Liver (tissue), 9 donors: Measurements from ENCODE around the gene KCNQ1. TPM values are rescaled to one million over a fixed set of nuclear protein-coding genes. Genes with fewer than 3 reads are reported as not detected.

Experiments used
- DNase-seq: peaks from one replicate; pipeline ENCODE4 v3.0.0-alpha.2; 2017; ENCODE audit warnings: low spot score
- H3K27ac ChIP-seq, 2 donors: one replicate each; pipeline ENCODE4 v1.7.0; 2013; ENCODE audit warnings: inconsistent platforms in 2 of 2, low read length in 2 of 2, control low read depth in 1 of 2, low read depth in 1 of 2, mild to moderate bottlenecking in 1 of 2
- H3K27me3 ChIP-seq, 4 donors: one replicate each; pipeline versions ENCODE4 v1.6.1 to v1.7.0; 2013; ENCODE audit warnings: low read length in 3 of 4, inconsistent platforms in 1 of 4, mild to moderate bottlenecking in 1 of 4, moderate library complexity in 1 of 4; ENCODE audit not compliant: control insufficient read depth in 4 of 4, insufficient read depth in 4 of 4
- H3K36me3 ChIP-seq, 4 donors: one replicate each; pipeline versions ENCODE4 v1.6.1 to v1.7.0; 2013; ENCODE audit warnings: low read length in 3 of 4, mild to moderate bottlenecking in 3 of 4, low read depth in 1 of 4, moderate library complexity in 1 of 4; ENCODE audit not compliant: control insufficient read depth in 4 of 4, insufficient read depth in 3 of 4
- H3K4me1 ChIP-seq, 4 donors: one replicate each; pipeline versions ENCODE4 v1.6.1 to v1.7.0; 2013; ENCODE audit warnings: low read length in 3 of 4, mild to moderate bottlenecking in 3 of 4, moderate library complexity in 1 of 4; ENCODE audit not compliant: control insufficient read depth in 4 of 4, insufficient read depth in 4 of 4
- H3K4me3 ChIP-seq, 3 donors: one replicate each; pipeline versions ENCODE4 v1.6.1 to v1.7.0; 2013; ENCODE audit warnings: low read length in 3 of 3, control low read depth in 1 of 3, low read depth in 1 of 3, mild to moderate bottlenecking in 1 of 3
- H3K9ac ChIP-seq, 2 donors: one replicate each; pipeline ENCODE4 v1.7.0; 2013; ENCODE audit warnings: low read length in 2 of 2, mild to moderate bottlenecking in 2 of 2, moderate library complexity in 2 of 2, control low read depth in 1 of 2, low read depth in 1 of 2
- H3K9me3 ChIP-seq, 4 donors: one replicate each; pipeline versions ENCODE4 v1.6.1 to v1.7.0; 2013; ENCODE audit warnings: low read length in 3 of 4; ENCODE audit not compliant: control insufficient read depth in 4 of 4
- EGR1 ChIP-seq, 2 donors: IDR thresholded peaks; 2 replicates each; pipeline ENCODE4 v1.6.1; 2016 to 2018; ENCODE audit warnings: antibody characterized with exemption in 2 of 2, low read depth in 2 of 2
- FOXA1 ChIP-seq: IDR thresholded peaks from 2 replicates; pipeline ENCODE4 v1.6.1; 2016; ENCODE audit warnings: antibody characterized with exemption
- FOXA2 ChIP-seq: IDR thresholded peaks from 2 replicates; pipeline ENCODE4 v1.6.1; 2016; ENCODE audit warnings: antibody characterized with exemption
- HNF4A ChIP-seq, 2 donors: conservative IDR thresholded peaks; 2 replicates each; pipeline ENCODE4 v1.6.1; 2016; ENCODE audit warnings: antibody characterized with exemption in 2 of 2, mild to moderate bottlenecking in 2 of 2
- HNF4G ChIP-seq: IDR thresholded peaks from 2 replicates; pipeline ENCODE4 v1.6.1; 2016; ENCODE audit warnings: antibody characterized with exemption
- JUND ChIP-seq, 2 donors: IDR thresholded peaks; 2 replicates each; pipeline ENCODE4 v1.6.1; 2016; ENCODE audit warnings: antibody characterized with exemption in 2 of 2
- NR2F2 ChIP-seq: IDR thresholded peaks from 2 replicates; pipeline ENCODE4 v1.6.1; 2016; ENCODE audit warnings: antibody characterized with exemption
- RAD21 ChIP-seq, 2 donors: IDR thresholded peaks; 2 replicates each; pipeline ENCODE4 v1.6.1; 2016; ENCODE audit warnings: antibody characterized with exemption in 2 of 2, mild to moderate bottlenecking in 2 of 2
- RXRA ChIP-seq, 2 donors: IDR thresholded peaks; 2 replicates each; pipeline ENCODE4 v1.6.1; 2017 to 2018; ENCODE audit warnings: antibody characterized with exemption in 2 of 2, mild to moderate bottlenecking in 1 of 2
- TAF1 ChIP-seq: conservative IDR thresholded peaks from 2 replicates; pipeline ENCODE4 v1.6.1; 2016; ENCODE audit warnings: antibody characterized with exemption, mild to moderate bottlenecking
- YY1 ChIP-seq: IDR thresholded peaks from 2 replicates; pipeline ENCODE4 v1.6.1; 2016; ENCODE audit warnings: antibody characterized with exemption, mild to moderate bottlenecking
- WGBS: extraction: QIAGEN DNeasy Blood & Tissue Kit; methylation state at CpG from one replicate; pipeline ENCODE4 v1.1.7; 2013; 5-methylcytosine and 5-hydroxymethylcytosine counted together
- polyA plus RNA-seq, 2 donors: library from polyadenylated mRNA; stranded (reverse) in 1 of 2; unstranded in 1 of 2; fragments of 200-250 nt in 1 of 2; fragments of >200 nt in 1 of 2; fragmentation: Nextera tagmentation in 1 of 2; extraction: Ambion mirVana in 1 of 2; gene quantifications; one replicate each; pipeline versions ENCODE4 v1.2.1 to v1.2.3, GENCODE V29; 2013 to 2015
- total RNA-seq, 2 donors: library from RNA; depleted of rRNA; stranded (reverse); fragments of >200 nt; gene quantifications; one replicate each; pipeline ENCODE4 v1.2.3, GENCODE V29; 2014
- TF ChIP-seq, protein P1 (sequence below): fragments of 150-350 bp; IDR thresholded peaks from 2 replicates; pipeline ENCODE4 v1.5.1; 2017; ENCODE audit warnings: improper control_type of control experiment, low read depth, low read length; ENCODE audit not compliant: missing input control
- TF ChIP-seq, protein P2 (sequence below): IDR thresholded peaks from 2 replicates; pipeline ENCODE4 v1.6.1; 2016; ENCODE audit warnings: antibody characterized with exemption
- TF ChIP-seq, protein P3 (sequence below): IDR thresholded peaks from 2 replicates; pipeline ENCODE4 v1.6.1; 2016; ENCODE audit warnings: antibody characterized with exemption
- TF ChIP-seq, protein P4 (sequence below): IDR thresholded peaks from 2 replicates; pipeline ENCODE4 v1.6.1; 2016; ENCODE audit warnings: antibody characterized with exemption
- donor health status: healthy.
- donor health status: healthy.
- donor health status: healthy.
- donor health status: healthy.
- donor health status: healthy.

The KCNQ1 gene
- total and polyA plus RNA-seq, 4 donors = 0.31 to 2.2 (median 1.5) TPM

DNA sequence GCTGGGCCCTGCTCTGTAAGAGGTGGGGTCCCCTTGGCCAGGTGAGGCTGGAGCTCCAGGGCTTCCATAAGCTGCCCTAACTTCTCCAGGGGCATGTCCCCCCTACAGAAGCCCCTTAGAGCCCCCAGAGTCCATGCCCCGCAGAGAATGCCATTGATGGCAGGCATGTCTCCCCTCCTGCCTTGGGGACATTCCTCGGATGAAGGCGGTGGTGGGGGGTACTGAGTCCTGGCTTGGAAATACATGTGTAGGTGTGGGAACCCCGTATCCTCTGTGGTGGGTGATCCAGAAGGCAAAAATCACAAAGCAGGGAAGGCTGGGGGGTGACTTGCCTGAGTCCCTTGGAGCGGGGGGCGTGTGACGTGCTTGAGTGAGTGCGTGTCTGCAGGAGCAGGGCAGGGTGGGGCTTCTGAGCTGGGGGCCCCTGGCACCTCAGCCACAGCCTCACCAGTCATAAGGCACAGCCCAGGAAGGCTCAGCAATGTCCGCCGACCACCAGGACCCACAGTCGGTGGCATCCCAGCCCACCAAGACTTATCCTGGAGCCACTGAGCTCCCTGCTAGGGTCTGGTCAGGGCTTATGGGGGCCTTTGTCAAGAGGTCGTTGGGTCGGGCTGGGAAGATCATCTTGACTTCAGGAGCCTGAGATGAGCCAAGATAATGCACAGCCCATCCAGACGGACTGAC lies 324.7 kb downstream of the KCNQ1 start:
- H3K9me3 ChIP-seq = peaks cover 0 to 2% (median 0%) of the 10 kb centered on the region in 4 donors
- H3K4me3 ChIP-seq = no peak overlapping the region
- no peak overlapping the region for H3K27ac ChIP-seq
- no peak for TF ChIP-seq NR2F2
- TF ChIP-seq RXRA (IDR thresholded peaks at IDR 0.05) = no peak
- TF ChIP-seq HNF4G = no peak
- TF ChIP-seq YY1 = no peak
- TF ChIP-seq TAF1 = no peak
- TF ChIP-seq, protein P1, sequence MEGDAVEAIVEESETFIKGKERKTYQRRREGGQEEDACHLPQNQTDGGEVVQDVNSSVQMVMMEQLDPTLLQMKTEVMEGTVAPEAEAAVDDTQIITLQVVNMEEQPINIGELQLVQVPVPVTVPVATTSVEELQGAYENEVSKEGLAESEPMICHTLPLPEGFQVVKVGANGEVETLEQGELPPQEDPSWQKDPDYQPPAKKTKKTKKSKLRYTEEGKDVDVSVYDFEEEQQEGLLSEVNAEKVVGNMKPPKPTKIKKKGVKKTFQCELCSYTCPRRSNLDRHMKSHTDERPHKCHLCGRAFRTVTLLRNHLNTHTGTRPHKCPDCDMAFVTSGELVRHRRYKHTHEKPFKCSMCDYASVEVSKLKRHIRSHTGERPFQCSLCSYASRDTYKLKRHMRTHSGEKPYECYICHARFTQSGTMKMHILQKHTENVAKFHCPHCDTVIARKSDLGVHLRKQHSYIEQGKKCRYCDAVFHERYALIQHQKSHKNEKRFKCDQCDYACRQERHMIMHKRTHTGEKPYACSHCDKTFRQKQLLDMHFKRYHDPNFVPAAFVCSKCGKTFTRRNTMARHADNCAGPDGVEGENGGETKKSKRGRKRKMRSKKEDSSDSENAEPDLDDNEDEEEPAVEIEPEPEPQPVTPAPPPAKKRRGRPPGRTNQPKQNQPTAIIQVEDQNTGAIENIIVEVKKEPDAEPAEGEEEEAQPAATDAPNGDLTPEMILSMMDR = no peak
- no peak for TF ChIP-seq FOXA1
- TF ChIP-seq, protein P2, sequence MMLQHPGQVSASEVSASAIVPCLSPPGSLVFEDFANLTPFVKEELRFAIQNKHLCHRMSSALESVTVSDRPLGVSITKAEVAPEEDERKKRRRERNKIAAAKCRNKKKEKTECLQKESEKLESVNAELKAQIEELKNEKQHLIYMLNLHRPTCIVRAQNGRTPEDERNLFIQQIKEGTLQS = no peak
- TF ChIP-seq FOXA2 = no peak
- no peaks in the 10 kb centered on the region for H3K4me1 ChIP-seq
- no peak overlapping the region for H3K9ac ChIP-seq
- DNase-seq = peak; percentile 34
- 94% methylated on average over 14 of the region's 14 CpGs for WGBS
- no peaks in the 10 kb centered on the region for H3K36me3 ChIP-seq
- no peaks in the 10 kb centered on the region for H3K27me3 ChIP-seq

DNA sequence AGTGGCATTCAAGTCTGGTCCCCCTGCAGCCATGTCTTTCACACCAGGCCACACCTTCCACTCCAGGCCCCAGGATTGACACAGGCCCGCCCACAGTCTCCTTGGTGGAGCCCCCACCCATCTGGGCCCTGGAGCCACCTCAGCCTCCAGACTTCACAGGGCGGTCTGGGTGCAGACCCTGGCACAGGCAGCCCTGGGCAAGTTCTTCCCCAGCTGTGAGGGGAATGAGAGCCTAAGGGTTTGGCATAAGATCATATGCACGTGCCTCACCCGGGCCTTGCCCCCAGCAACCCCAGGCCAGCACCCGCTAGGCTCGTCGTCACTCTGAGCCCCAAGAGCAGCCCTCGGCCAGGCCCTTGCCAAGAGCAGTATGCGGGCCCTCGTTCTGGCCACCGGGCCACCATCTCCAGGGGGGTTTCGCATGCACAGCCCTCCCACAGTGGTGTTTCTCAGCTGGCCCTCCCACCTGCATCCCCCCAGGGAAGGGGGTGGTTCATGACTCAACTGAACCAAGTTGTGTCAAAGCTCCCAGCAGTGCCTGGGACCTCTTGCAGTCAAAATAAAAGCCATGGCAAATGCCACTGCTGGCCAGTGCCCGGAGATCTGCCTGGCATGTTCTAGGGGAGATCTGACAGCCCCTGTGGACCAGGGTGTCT lies 325.4 kb downstream of the KCNQ1 start:
- DNase-seq = peak; percentile 33
- WGBS = 90% methylated on average over 13 of the region's 13 CpGs
- H3K9me3 ChIP-seq = peaks cover 0 to 2% (median 0%) of the 10 kb centered on the region in 4 donors

More for the DNA sequence above, 325.4 kb downstream of the KCNQ1 start:
- H3K27ac ChIP-seq = no peak overlapping the region
- H3K4me3 ChIP-seq = no peak overlapping the region
- no peaks in the 10 kb centered on the region for H3K4me1 ChIP-seq
- TF ChIP-seq, protein P3, sequence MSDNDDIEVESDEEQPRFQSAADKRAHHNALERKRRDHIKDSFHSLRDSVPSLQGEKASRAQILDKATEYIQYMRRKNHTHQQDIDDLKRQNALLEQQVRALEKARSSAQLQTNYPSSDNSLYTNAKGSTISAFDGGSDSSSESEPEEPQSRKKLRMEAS = no peak
- TF ChIP-seq TAF1 = no peak
- TF ChIP-seq RXRA (IDR thresholded peaks at IDR 0.05) = no peak
- no peak for TF ChIP-seq HNF4A (conservative IDR thresholded peaks at IDR 0.05)
- no peak for TF ChIP-seq EGR1 (IDR thresholded peaks at IDR 0.05; ENCODE audit: low read depth in 2 of 2)
- TF ChIP-seq, protein P1 = no peak
- TF ChIP-seq NR2F2 = no peak
- TF ChIP-seq, protein P4, sequence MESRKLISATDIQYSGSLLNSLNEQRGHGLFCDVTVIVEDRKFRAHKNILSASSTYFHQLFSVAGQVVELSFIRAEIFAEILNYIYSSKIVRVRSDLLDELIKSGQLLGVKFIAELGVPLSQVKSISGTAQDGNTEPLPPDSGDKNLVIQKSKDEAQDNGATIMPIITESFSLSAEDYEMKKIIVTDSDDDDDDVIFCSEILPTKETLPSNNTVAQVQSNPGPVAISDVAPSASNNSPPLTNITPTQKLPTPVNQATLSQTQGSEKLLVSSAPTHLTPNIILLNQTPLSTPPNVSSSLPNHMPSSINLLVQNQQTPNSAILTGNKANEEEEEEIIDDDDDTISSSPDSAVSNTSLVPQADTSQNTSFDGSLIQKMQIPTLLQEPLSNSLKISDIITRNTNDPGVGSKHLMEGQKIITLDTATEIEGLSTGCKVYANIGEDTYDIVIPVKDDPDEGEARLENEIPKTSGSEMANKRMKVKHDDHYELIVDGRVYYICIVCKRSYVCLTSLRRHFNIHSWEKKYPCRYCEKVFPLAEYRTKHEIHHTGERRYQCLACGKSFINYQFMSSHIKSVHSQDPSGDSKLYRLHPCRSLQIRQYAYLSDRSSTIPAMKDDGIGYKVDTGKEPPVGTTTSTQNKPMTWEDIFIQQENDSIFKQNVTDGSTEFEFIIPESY = no peak
- TF ChIP-seq JUND (IDR thresholded peaks at IDR 0.05) = no peak
- TF ChIP-seq RAD21 (IDR thresholded peaks at IDR 0.05) = no peak
- H3K36me3 ChIP-seq = no peaks in the 10 kb centered on the region
- no peak overlapping the region for H3K9ac ChIP-seq
- H3K27me3 ChIP-seq = no peaks in the 10 kb centered on the region
